Measurements from ENCODE around the gene PRPF8. TPM values are rescaled to one million over a fixed set of nuclear protein-coding genes. Genes with fewer than 3 reads are reported as not detected.
A peak's percentile ranks its signal among the peaks of the same experiment; 100 is the strongest.
"Not testable (repeated sequence)": the region's sequence is repeated elsewhere in the genome, so short reads cannot be mapped to it uniquely, and the experiment has no call there.

The PRPF8 gene
- total RNA-seq, 1 experiment from 2014 or later: 103 TPM

DNA sequence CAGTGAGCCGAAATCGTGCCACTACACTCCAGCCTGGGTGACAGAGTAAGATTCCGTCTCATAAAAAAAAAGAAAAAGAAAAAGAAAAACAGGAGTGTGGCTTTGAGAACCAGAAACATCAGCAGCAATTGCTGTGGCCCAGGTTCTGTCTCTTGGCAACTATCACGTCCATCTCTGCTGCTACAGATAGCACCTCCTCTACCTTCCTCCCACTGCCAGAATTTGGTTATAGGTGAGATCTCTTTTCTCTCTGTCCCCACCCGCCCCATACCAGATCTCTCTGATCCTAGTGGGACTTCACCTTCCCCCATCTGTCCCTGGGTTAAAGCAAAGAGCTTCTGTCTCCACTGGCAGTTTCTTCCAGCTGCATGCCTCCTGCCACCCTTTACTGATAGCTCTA lies 22.4 kb upstream of the PRPF8 start:
- POLR2A ChIA-PET (ENCODE audit: unreplicated experiment): no interaction called here
- no peak for DNase-seq
- Histone ChIP-seq H4K20me1 (ENCODE audit: low read length) (peaks cover 7% of the 10 kb centered on the region; the same call in 1 of the 2 replicates), H3K4me1 (ENCODE audit: insufficient read depth, low read length) (peaks cover 12% of the 10 kb centered on the region; the same call in 1 of the 2 replicates), H3K36me3 (ENCODE audit: low read depth, low read length) (peaks cover 6% of the 10 kb centered on the region), H3K9ac (ENCODE audit: low read length) (no peak overlapping the region), H3K27me3 (ENCODE audit: low read length) (no peaks in the 10 kb centered on the region), H3K9me3 (ENCODE audit: low read length) (no peaks in the 10 kb centered on the region), H3K4me3 (ENCODE audit: low read length) (no peak overlapping the region), H3K79me2 (ENCODE audit: low read length) (peaks cover 7% of the 10 kb centered on the region; the same call in 1 of the 2 replicates), H3K4me2 (ENCODE audit: low read length) (no peak overlapping the region), H3F3A (ENCODE audit: low read length, unreplicated experiment) (peaks cover 10% of the 10 kb centered on the region), H3K27ac (ENCODE audit: low read length) (no peak overlapping the region), H3K9me2 (replicated peaks; ENCODE audit: low read length) (no peaks in the 10 kb centered on the region), H2AFZ (ENCODE audit: low read length) (no peak overlapping the region)
- TF ChIP-seq, protein P1, sequence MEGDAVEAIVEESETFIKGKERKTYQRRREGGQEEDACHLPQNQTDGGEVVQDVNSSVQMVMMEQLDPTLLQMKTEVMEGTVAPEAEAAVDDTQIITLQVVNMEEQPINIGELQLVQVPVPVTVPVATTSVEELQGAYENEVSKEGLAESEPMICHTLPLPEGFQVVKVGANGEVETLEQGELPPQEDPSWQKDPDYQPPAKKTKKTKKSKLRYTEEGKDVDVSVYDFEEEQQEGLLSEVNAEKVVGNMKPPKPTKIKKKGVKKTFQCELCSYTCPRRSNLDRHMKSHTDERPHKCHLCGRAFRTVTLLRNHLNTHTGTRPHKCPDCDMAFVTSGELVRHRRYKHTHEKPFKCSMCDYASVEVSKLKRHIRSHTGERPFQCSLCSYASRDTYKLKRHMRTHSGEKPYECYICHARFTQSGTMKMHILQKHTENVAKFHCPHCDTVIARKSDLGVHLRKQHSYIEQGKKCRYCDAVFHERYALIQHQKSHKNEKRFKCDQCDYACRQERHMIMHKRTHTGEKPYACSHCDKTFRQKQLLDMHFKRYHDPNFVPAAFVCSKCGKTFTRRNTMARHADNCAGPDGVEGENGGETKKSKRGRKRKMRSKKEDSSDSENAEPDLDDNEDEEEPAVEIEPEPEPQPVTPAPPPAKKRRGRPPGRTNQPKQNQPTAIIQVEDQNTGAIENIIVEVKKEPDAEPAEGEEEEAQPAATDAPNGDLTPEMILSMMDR (conservative IDR thresholded peaks at IDR 0.05; ENCODE audit: low read depth, low read length): no peak
- TF ChIP-seq EZH2phosphoT487 (IDR thresholded peaks at IDR 0.05; ENCODE audit: borderline replicate concordance, low read length) (no peak), EZH2 (IDR thresholded peaks at IDR 0.05; ENCODE audit: low read length, unreplicated experiment) (no peak)
- CTCF ChIA-PET: no interaction called here
- intact Hi-C loops (cut with micrococcal nuclease): no loop called here
- BruUV-seq (replicated peaks): no TSS peak
- ATAC-seq: no peak

- Histone ChIP-seq H3K27ac (ENCODE audit: low read length) (no peak overlapping the region), H3K4me2 (ENCODE audit: low read length) (no peak overlapping the region), H3K36me3 (ENCODE audit: low read depth, low read length) (no peaks in the 10 kb centered on the region), H2AFZ (ENCODE audit: low read length) (no peak overlapping the region), H3K9ac (ENCODE audit: low read length) (no peak overlapping the region), H3K9me2 (replicated peaks; ENCODE audit: low read length) (no peaks in the 10 kb centered on the region), H3K79me2 (ENCODE audit: low read length) (no peaks in the 10 kb centered on the region), H3K4me1 (ENCODE audit: insufficient read depth, low read length) (no peaks in the 10 kb centered on the region), H3K9me3 (ENCODE audit: low read length) (no peaks in the 10 kb centered on the region), H3F3A (ENCODE audit: low read length, unreplicated experiment) (no peaks in the 10 kb centered on the region), H3K27me3 (ENCODE audit: low read length) (no peaks in the 10 kb centered on the region), H4K20me1 (ENCODE audit: low read length) (no peaks in the 10 kb centered on the region), H3K4me3 (ENCODE audit: low read length) (no peak overlapping the region)
- DNase-seq (no peak), ATAC-seq (no peak)
- TSS peak; percentile 13 for BruUV-seq (replicated peaks)
- ChIA-PET CTCF (no interaction called here), POLR2A (ENCODE audit: unreplicated experiment) (no interaction called here)
- no peak for TF ChIP-seq EZH2phosphoT487 (IDR thresholded peaks at IDR 0.05; ENCODE audit: borderline replicate concordance, low read length)
- TF ChIP-seq, protein P1 (conservative IDR thresholded peaks at IDR 0.05; ENCODE audit: low read depth, low read length): no peak
- no peak for TF ChIP-seq EZH2 (IDR thresholded peaks at IDR 0.05; ENCODE audit: low read length, unreplicated experiment)
- intact Hi-C loops (cut with micrococcal nuclease): no loop called here
Measured at GRCh38 chr17:1705004-1705403, 20.3 kb upstream of the PRPF8 start.

- peak; percentile 74 for ATAC-seq
- H3K4me2 ChIP-seq (ENCODE audit: low read length): no peak overlapping the region
- CTCF ChIA-PET: no interaction called here
Measured at GRCh38 chr17:1703063-1703462, 18.4 kb upstream of the PRPF8 start.

GRCh38 chr17:1699891-1700290 lies 15.2 kb upstream of the PRPF8 start:
- H3K79me2 ChIP-seq (ENCODE audit: low read length); H3K9ac ChIP-seq (ENCODE audit: low read length); CTCF ChIA-PET; H3K4me1 ChIP-seq (ENCODE audit: insufficient read depth, low read length); DNase-seq; BruUV-seq (replicated peaks); H3F3A ChIP-seq (ENCODE audit: low read length, unreplicated experiment); H3K4me3 ChIP-seq (ENCODE audit: low read length); H3K9me2 ChIP-seq (replicated peaks; ENCODE audit: low read length); H3K4me2 ChIP-seq (ENCODE audit: low read length); POLR2A ChIA-PET (ENCODE audit: unreplicated experiment); H3K27ac ChIP-seq (ENCODE audit: low read length); H2AFZ ChIP-seq (ENCODE audit: low read length); intact Hi-C loops (cut with micrococcal nuclease); H3K9me3 ChIP-seq (ENCODE audit: low read length); H3K36me3 ChIP-seq (ENCODE audit: low read depth, low read length); H4K20me1 ChIP-seq (ENCODE audit: low read length); H3K27me3 ChIP-seq (ENCODE audit: low read length): not testable (repeated sequence)
- 0 out of 2 replicates have a peak, but pooled peaks have one; percentile 24 for ATAC-seq

More at GRCh38 chr17:1703063-1703462, 18.4 kb upstream of the PRPF8 start:
- no peaks in the 10 kb centered on the region for H4K20me1 ChIP-seq (ENCODE audit: low read length)
- H3K4me3 ChIP-seq (ENCODE audit: low read length): no peak overlapping the region
- TF ChIP-seq EZH2phosphoT487 (IDR thresholded peaks at IDR 0.05; ENCODE audit: borderline replicate concordance, low read length) (no peak), EZH2 (IDR thresholded peaks at IDR 0.05; ENCODE audit: low read length, unreplicated experiment) (no peak)
- TF ChIP-seq, protein P1 (conservative IDR thresholded peaks at IDR 0.05; ENCODE audit: low read depth, low read length): no peak
- no TSS peak for BruUV-seq (replicated peaks)
- H3K79me2 ChIP-seq (ENCODE audit: low read length): no peaks in the 10 kb centered on the region
- no peaks in the 10 kb centered on the region for H3F3A ChIP-seq (ENCODE audit: low read length, unreplicated experiment)
- no peaks in the 10 kb centered on the region for H3K36me3 ChIP-seq (ENCODE audit: low read depth, low read length)
- H3K4me1 ChIP-seq (ENCODE audit: insufficient read depth, low read length): no peaks in the 10 kb centered on the region
- intact Hi-C loops (cut with micrococcal nuclease): no loop called here
- H2AFZ ChIP-seq (ENCODE audit: low read length): no peak overlapping the region
- no peaks in the 10 kb centered on the region for H3K9me2 ChIP-seq (replicated peaks; ENCODE audit: low read length)
- H3K27ac ChIP-seq (ENCODE audit: low read length): no peak overlapping the region
- no peak for DNase-seq
- H3K9me3 ChIP-seq (ENCODE audit: low read length): no peaks in the 10 kb centered on the region
- no peak overlapping the region for H3K9ac ChIP-seq (ENCODE audit: low read length)
- POLR2A ChIA-PET (ENCODE audit: unreplicated experiment): no interaction called here
- H3K27me3 ChIP-seq (ENCODE audit: low read length): no peaks in the 10 kb centered on the region

Data from PC-3 (cell line).